Pulmonary artery endothelial cell (primary cell): ENCODE results near the gene BSX. TPM values are rescaled to one million over a fixed set of nuclear protein-coding genes. Genes with fewer than 3 reads are reported as not detected.

ENCODE experiments used
- DNase-seq: peaks from one replicate; pipeline ENCODE4 v3.0.0-alpha.2; 2011; ENCODE audit warnings: low read depth, low spot score
- total RNA-seq: library from RNA; depleted of rRNA; stranded (reverse); fragments of >200 nt; gene quantifications from 2 replicates; pipeline ENCODE4 v1.2.3, GENCODE V29; 2014

Gene BSX
- total RNA-seq, 1 donor from 2014 or later: not detected

- DNase-seq: no peak
Measured at GRCh38 chr11:122963961-122964360, 17.7 kb downstream of the BSX start.

DNA sequence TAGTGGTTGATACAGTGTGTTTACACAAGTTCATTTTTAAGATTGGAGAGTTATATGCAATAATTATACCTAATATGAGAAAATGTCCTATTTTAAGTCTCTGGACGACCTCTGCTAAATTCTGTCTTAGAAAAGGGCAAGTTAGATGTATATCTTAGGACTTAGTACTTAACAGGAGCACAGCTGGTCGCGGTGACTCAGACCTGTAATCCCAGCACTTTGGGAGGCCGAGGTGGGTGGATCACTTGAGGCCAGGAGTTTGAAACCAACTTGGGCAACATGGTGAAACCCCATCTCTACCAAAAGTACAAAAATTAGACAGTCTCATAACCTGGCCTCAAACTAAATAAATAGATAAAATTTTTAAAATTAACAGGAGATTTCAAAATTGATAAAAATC, 27.2 kb downstream of the BSX start:
- DNase-seq: no peak

DNA sequence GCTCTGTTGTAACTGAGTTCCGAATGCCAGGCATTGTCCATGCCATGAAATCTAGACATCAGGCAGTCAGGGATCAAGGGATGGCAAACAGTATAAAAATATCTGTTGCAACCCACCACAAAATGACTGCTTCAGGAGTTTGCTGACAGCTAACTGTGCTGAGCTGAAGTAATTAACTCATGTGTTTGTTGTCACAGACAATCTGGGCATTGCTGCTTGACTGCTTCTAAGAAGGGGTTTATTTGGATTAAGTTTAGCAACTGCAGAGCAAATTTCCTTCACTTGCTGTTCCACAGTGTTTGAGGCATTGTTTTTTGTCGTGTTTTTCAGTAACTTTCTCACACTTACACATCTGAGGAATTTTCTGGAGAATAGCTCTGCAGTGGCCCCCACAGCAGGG, 30.4 kb downstream of the BSX start:
- DNase-seq: no peak

GRCh38 chr11:122938557-122938956, 43.1 kb downstream of the BSX start:
- DNase-seq: no peak

- no peak for DNase-seq
Measured at GRCh38 chr11:122937983-122938382, 43.7 kb downstream of the BSX start.

GRCh38 chr11:122933416-122933815, 48.2 kb downstream of the BSX start:
- DNase-seq: no peak

- DNase-seq: no peak
Measured at GRCh38 chr11:122931510-122931909, 50.1 kb downstream of the BSX start.

Other genes starting within 250 kb of the BSX start
- not detected in 2 replicates for gene CRTAM, start 143.3 kb downstream of the BSX start, total RNA-seq
- 0.92 and 1.8 TPM in 2 replicates for gene JHY, start 99.1 kb downstream of the BSX start, total RNA-seq
- gene HSPA8, start 80.3 kb upstream of the BSX start, total RNA-seq: 3,093 and 7,019 TPM in 2 replicates
- gene CLMP, start 213.4 kb upstream of the BSX start, total RNA-seq: 2.3 and 12.3 TPM in 2 replicates